Duodenal mucosa (tissue), 2 donors: ENCODE results near the gene KCNH1.

Source experiments
- H3K27ac ChIP-seq: one replicate; pipeline ENCODE4 v1.7.0; 2013; ENCODE audit warnings: low read depth, low read length
- H3K27me3 ChIP-seq, 2 donors: one replicate each; pipeline ENCODE4 v1.7.0; 2013; ENCODE audit warnings: low read length in 2 of 2, control low read depth in 1 of 2; ENCODE audit not compliant: insufficient read depth in 2 of 2, control insufficient read depth in 1 of 2
- H3K36me3 ChIP-seq, 2 donors: one replicate each; pipeline ENCODE4 v1.7.0; 2013; ENCODE audit warnings: low read length in 2 of 2, control low read depth in 1 of 2; ENCODE audit not compliant: insufficient read depth in 2 of 2, control insufficient read depth in 1 of 2
- H3K4me1 ChIP-seq, 2 donors: one replicate each; pipeline ENCODE4 v1.7.0; 2013; ENCODE audit warnings: low read length in 2 of 2, control low read depth in 1 of 2; ENCODE audit not compliant: insufficient read depth in 2 of 2, control insufficient read depth in 1 of 2
- H3K4me3 ChIP-seq, 2 donors: one replicate each; pipeline ENCODE4 v1.7.0; 2013; ENCODE audit warnings: low read length in 2 of 2, low read depth in 1 of 2
- H3K9ac ChIP-seq, 2 donors: one replicate each; pipeline ENCODE4 v1.7.0; 2013; ENCODE audit warnings: low read length in 2 of 2, low read depth in 1 of 2
- H3K9me3 ChIP-seq, 2 donors: one replicate each; pipeline ENCODE4 v1.7.0; 2013; ENCODE audit warnings: low read length in 2 of 2, control low read depth in 1 of 2; ENCODE audit not compliant: control insufficient read depth in 1 of 2

Gene KCNH1

GRCh38 chr1:210910020-210910575, 223.8 kb downstream of the KCNH1 start:
- Histone ChIP-seq H3K9ac (no peak overlapping the region), H3K27ac (no peak overlapping the region), H3K36me3 (no peaks in the 10 kb centered on the region), H3K9me3 (no peaks in the 10 kb centered on the region), H3K4me1 (no peaks in the 10 kb centered on the region), H3K27me3 (peaks cover 0 to 3% of the 10 kb centered on the region in 2 donors), H3K4me3 (no peak overlapping the region)

- H3K9ac ChIP-seq: no peak overlapping the region
- no peaks in the 10 kb centered on the region for H3K4me1 ChIP-seq
- no peaks in the 10 kb centered on the region for H3K36me3 ChIP-seq
- H3K27me3 ChIP-seq: peaks cover 0 to 3% of the 10 kb centered on the region in 2 donors
- no peaks in the 10 kb centered on the region for H3K9me3 ChIP-seq
- H3K4me3 ChIP-seq: no peak overlapping the region
- H3K27ac ChIP-seq: no peak overlapping the region
Observed at GRCh38 chr1:210908791-210909190, 225.2 kb downstream of the KCNH1 start.

GRCh38 chr1:210908257-210908656, 225.7 kb downstream of the KCNH1 start:
- no peaks in the 10 kb centered on the region for H3K9me3 ChIP-seq
- no peak overlapping the region for H3K4me3 ChIP-seq
- H3K36me3 ChIP-seq: no peaks in the 10 kb centered on the region
- no peaks in the 10 kb centered on the region for H3K27me3 ChIP-seq
- no peak overlapping the region for H3K9ac ChIP-seq
- no peak overlapping the region for H3K27ac ChIP-seq
- H3K4me1 ChIP-seq: no peaks in the 10 kb centered on the region

DNA sequence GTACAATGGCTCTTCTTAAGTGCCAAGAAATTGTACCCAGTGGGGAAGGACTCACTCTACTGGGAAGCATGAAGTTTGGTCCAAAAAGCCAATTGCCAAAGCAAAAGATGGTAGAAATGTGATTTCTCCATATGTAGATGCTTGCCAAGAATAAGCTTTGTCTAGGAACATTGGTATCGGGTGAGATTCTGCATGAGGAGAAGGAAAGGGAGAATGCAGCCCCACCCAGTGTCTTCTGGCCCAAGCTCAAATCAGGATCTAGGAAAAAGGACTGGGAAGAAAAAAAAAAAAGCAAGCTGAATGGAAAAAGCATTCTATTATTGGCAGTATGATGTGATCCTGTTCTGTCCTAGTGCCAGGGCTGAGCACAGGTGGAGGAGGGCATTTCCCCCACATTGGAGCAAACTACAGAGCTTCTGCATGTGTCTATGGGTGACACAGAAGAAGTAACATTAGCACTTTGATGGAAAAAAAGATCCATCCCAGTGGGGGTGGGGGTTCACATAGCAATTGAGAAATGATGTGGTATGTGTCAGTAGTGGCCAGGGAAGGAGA, 226.6 kb downstream of the KCNH1 start:
- no peak overlapping the region for H3K4me3 ChIP-seq
- no peaks in the 10 kb centered on the region for H3K4me1 ChIP-seq
- no peak overlapping the region for H3K27ac ChIP-seq
- H3K9me3 ChIP-seq: no peaks in the 10 kb centered on the region
- H3K9ac ChIP-seq: no peak overlapping the region
- no peaks in the 10 kb centered on the region for H3K27me3 ChIP-seq
- H3K36me3 ChIP-seq: no peaks in the 10 kb centered on the region

DNA sequence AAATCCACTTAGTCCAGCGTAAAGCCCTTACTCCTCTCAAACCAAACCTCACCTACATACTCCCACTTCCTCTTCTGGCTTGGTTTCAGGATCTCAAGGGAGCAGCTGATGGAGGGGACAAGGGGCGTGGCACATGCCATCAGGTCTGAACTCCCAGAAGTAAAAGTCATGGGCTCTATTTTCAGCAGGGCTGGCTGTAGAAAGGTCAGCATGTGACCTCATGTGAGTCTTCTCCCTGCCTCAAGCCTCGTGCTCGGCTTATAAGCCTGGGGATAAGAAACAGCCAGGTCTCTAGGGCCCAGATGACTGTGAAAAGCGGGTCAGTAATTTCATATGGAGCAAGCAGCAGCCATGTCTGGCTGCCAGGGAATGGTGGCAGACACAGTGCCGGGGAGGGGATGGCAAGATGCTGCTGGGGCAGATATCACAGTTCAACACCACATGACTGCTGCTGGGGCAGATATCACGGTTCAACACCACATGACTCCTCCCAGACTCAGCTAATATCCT, 227.9 kb downstream of the KCNH1 start:
- no peak overlapping the region for H3K27ac ChIP-seq
- no peaks in the 10 kb centered on the region for H3K27me3 ChIP-seq
- no peak overlapping the region for H3K9ac ChIP-seq
- H3K9me3 ChIP-seq: no peaks in the 10 kb centered on the region
- H3K36me3 ChIP-seq: no peaks in the 10 kb centered on the region
- no peak overlapping the region for H3K4me3 ChIP-seq
- H3K4me1 ChIP-seq: no peaks in the 10 kb centered on the region

GRCh38 chr1:210905365-210905904, 228.5 kb downstream of the KCNH1 start:
- Histone ChIP-seq H3K9ac (no peak overlapping the region), H3K9me3 (no peaks in the 10 kb centered on the region), H3K36me3 (no peaks in the 10 kb centered on the region), H3K4me1 (no peaks in the 10 kb centered on the region), H3K27me3 (no peaks in the 10 kb centered on the region), H3K4me3 (no peak overlapping the region), H3K27ac (no peak overlapping the region)

- Histone ChIP-seq H3K27ac (no peak overlapping the region), H3K9me3 (no peaks in the 10 kb centered on the region), H3K4me1 (no peaks in the 10 kb centered on the region), H3K9ac (no peak overlapping the region), H3K4me3 (no peak overlapping the region), H3K27me3 (no peaks in the 10 kb centered on the region), H3K36me3 (no peaks in the 10 kb centered on the region)
Observed at GRCh38 chr1:210901981-210902770, 231.8 kb downstream of the KCNH1 start.

DNA sequence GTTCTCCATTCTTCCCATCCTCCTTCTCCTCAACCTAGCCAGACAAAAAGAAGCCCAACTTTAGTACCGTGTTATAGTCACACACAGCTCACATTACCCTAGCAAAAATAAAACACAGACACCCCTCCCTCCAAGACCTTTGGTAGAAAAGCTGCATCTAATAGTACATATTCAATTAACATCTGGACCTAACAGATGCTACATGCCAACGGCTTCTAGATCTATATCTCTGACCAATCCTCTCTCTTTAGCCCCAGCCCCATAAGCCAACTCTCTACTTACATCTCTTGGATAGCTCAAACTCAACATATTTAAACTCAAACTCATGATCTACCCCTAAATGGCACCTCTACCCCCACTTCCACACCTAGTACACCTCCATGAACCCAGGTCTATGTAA, 233.1 kb downstream of the KCNH1 start:
- no peak overlapping the region for H3K27ac ChIP-seq
- no peaks in the 10 kb centered on the region for H3K9me3 ChIP-seq
- H3K27me3 ChIP-seq: no peaks in the 10 kb centered on the region
- H3K9ac ChIP-seq: no peak overlapping the region
- no peaks in the 10 kb centered on the region for H3K36me3 ChIP-seq
- H3K4me1 ChIP-seq: no peaks in the 10 kb centered on the region
- H3K4me3 ChIP-seq: no peak overlapping the region

- no peak overlapping the region for H3K9ac ChIP-seq
- H3K9me3 ChIP-seq: no peaks in the 10 kb centered on the region
- no peaks in the 10 kb centered on the region for H3K27me3 ChIP-seq
- H3K36me3 ChIP-seq: no peaks in the 10 kb centered on the region
- no peaks in the 10 kb centered on the region for H3K4me1 ChIP-seq
- H3K27ac ChIP-seq: no peak overlapping the region
- H3K4me3 ChIP-seq: no peak overlapping the region
Observed at GRCh38 chr1:210900079-210900478, 233.9 kb downstream of the KCNH1 start.

GRCh38 chr1:210899676-210900075, 234.3 kb downstream of the KCNH1 start:
- Histone ChIP-seq H3K36me3 (no peaks in the 10 kb centered on the region), H3K9ac (no peak overlapping the region), H3K27me3 (no peaks in the 10 kb centered on the region), H3K9me3 (no peaks in the 10 kb centered on the region), H3K4me3 (no peak overlapping the region), H3K4me1 (no peaks in the 10 kb centered on the region), H3K27ac (no peak overlapping the region)
